Mesodermal cell (in vitro differentiated cells): ENCODE results near the gene POLR1D.
"Not testable (repeated sequence)": the region's sequence is repeated elsewhere in the genome, so short reads cannot be mapped to it uniquely, and the experiment has no call there.

Experiments
- H3K27ac ChIP-seq: 2 replicates; pipeline ENCODE4 v1.7.0; 2013; ENCODE audit warnings: mild to moderate bottlenecking, low read depth, low read length, moderate library complexity; ENCODE audit not compliant: severe bottlenecking
- H3K36me3 ChIP-seq: 2 replicates; pipeline ENCODE4 v1.7.1; 2013; ENCODE audit warnings: mild to moderate bottlenecking, low read length, moderate library complexity; ENCODE audit not compliant: control insufficient read depth, insufficient read depth
- H3K4me1 ChIP-seq: one replicate; pipeline ENCODE4 v1.7.1; 2013; ENCODE audit warnings: mild to moderate bottlenecking, low read length; ENCODE audit not compliant: insufficient read depth, control insufficient read depth, poor library complexity, severe bottlenecking
- H3K4me3 ChIP-seq: 2 replicates; pipeline ENCODE4 v1.7.0; 2013; ENCODE audit warnings: low read length, control low read depth, mild to moderate bottlenecking; ENCODE audit not compliant: insufficient read depth, poor library complexity, severe bottlenecking; ENCODE audit errors: extremely low read depth
- H3K9me3 ChIP-seq: 2 replicates; pipeline ENCODE4 v1.7.1; 2013; ENCODE audit warnings: mild to moderate bottlenecking, low read length, moderate library complexity; ENCODE audit not compliant: control insufficient read depth
- WGBS, 2 experiments: methylation state at CpG; one replicate each; pipeline ENCODE4 v1.1.5; 2013; ENCODE audit warnings: missing lambda C conversion rate in 2 of 2; ENCODE audit not compliant: insufficient coverage in 2 of 2; 5-methylcytosine and 5-hydroxymethylcytosine counted together

Gene POLR1D

DNA sequence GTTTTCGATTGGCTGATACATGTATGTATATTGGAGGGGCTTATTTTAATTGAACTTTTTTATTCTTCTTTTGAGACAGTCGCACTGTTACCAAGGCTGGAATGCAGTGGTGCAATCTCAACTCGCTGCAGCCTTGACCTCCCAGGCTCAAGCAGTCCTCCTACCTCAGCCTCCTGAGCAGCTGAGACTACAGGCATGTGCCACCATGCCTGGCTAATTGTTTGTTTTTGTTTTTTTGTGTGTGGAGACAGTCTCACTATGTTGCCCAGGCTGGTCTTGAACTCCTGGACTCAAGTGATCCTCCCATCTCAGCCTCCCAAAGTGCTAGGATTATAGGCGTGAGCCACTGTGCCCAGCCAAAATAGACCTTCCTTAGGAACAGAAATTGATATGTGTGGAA lies 7.1 kb downstream of the POLR1D start:
- peaks cover 55% of the 10 kb centered on the region for H3K36me3 ChIP-seq
- WGBS, 2 experiments: 90 to 100% methylated on average over 2 to 3 of the region's 4 CpGs
- not testable (repeated sequence) for H3K4me3 ChIP-seq, H3K9me3 ChIP-seq, H3K4me1 ChIP-seq, H3K27ac ChIP-seq

DNA sequence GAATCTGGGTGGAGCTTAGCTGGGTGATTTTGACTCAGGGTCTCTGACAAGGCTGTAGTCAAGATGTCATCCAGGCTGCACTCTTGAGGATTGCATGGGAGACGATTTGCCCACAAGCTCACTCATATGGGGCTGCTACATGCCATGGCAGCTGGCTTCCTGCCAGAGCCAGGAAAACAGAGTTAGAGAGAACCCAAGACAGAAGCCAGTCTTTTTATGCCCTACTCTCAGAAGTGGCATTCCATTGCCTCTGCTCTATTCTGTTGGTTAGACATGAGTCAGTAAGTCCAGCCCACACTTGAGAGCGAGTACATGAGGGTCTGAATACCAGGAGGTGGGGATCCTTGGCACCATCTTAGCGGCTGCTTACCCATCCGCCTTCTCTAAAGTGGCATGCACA lies 9.5 kb downstream of the POLR1D start:
- H3K9me3 ChIP-seq: no peaks in the 10 kb centered on the region
- no peak overlapping the region for H3K27ac ChIP-seq
- 80 to 94% methylated on average over 1 to 2 of the region's 4 CpGs for WGBS, 2 experiments
- H3K4me1 ChIP-seq: no peaks in the 10 kb centered on the region
- H3K36me3 ChIP-seq: peaks cover 44% of the 10 kb centered on the region
- H3K4me3 ChIP-seq: no peak overlapping the region

GRCh38 chr13:27631665-27632064 lies 10.0 kb downstream of the POLR1D start:
- Histone ChIP-seq H3K4me1 (no peaks in the 10 kb centered on the region), H3K36me3 (peaks cover 44% of the 10 kb centered on the region), H3K27ac (no peak overlapping the region), H3K4me3 (no peak overlapping the region), H3K9me3 (no peaks in the 10 kb centered on the region)
- WGBS, 2 experiments: no CpG with 5 or more reads among the region's 2 CpGs

- 100% methylated on average over 1 to 2 of the region's 4 CpGs for WGBS, 2 experiments
- Histone ChIP-seq H3K36me3 (peaks cover 44% of the 10 kb centered on the region), H3K4me1 (no peaks in the 10 kb centered on the region), H3K4me3 (no peak overlapping the region), H3K27ac (no peak overlapping the region), H3K9me3 (no peaks in the 10 kb centered on the region)
These were observed 10.5 kb downstream of the POLR1D start for GRCh38 chr13:27632214-27632613.

GRCh38 chr13:27632648-27633047 lies 11.0 kb downstream of the POLR1D start:
- Histone ChIP-seq H3K36me3 (peaks cover 44% of the 10 kb centered on the region), H3K27ac (no peak overlapping the region), H3K9me3 (no peaks in the 10 kb centered on the region), H3K4me3 (no peak overlapping the region), H3K4me1 (no peaks in the 10 kb centered on the region)
- 86 to 100% methylated on average over 1 of the region's 1 CpG for WGBS, 2 experiments

DNA sequence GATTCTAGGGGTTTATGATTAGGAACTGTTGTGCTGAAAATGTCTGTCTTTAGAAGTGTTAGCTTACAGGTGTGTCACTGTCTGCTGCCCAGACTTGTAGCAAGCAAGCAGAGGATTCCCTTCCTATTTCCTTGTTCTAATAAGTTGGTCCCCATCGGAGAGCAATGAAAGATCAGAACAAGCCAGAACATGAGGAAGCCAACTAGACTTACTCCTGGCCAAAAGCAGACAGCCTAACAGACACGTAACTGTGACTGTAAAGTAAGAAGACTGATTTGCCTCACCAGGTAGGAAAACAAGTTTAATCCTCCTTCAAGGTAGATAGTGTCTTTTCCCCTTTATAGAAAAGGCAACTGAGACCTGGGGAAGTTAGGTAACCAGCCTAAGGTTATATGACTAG lies 12.5 kb downstream of the POLR1D start:
- 83% methylated on average over 2 of the region's 2 CpGs; no CpG with 5 or more reads in 1 of the 2 experiments for WGBS, 2 experiments
- H3K4me3 ChIP-seq: no peak overlapping the region
- no peak overlapping the region for H3K27ac ChIP-seq
- H3K9me3 ChIP-seq: no peaks in the 10 kb centered on the region
- H3K36me3 ChIP-seq: peaks cover 34% of the 10 kb centered on the region
- no peaks in the 10 kb centered on the region for H3K4me1 ChIP-seq

- no peaks in the 10 kb centered on the region for H3K4me1 ChIP-seq
- 87 to 100% methylated on average over 3 of the region's 3 CpGs for WGBS, 2 experiments
- H3K27ac ChIP-seq: no peak overlapping the region
- H3K36me3 ChIP-seq: peaks cover 34% of the 10 kb centered on the region
- no peaks in the 10 kb centered on the region for H3K9me3 ChIP-seq
- no peak overlapping the region for H3K4me3 ChIP-seq
These were observed 13.1 kb downstream of the POLR1D start for GRCh38 chr13:27634791-27635190.

DNA sequence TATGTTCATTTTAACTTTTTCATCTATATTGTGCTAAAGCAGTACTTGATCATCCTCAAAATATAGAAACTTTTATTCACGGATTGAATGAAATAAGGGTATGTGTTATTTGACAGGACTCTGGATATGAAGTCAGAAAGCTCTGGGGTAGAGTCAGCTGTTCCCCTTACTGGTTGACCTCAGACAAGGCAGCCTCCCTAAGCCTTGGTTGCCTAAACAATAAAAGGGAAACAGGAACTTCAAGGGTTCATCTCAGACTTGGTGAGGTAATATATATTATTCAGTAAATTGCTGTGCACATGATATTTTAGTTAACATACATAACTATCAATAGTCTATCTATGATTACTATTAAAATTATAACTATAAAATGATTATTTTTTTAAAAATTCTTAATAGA lies 13.6 kb downstream of the POLR1D start:
- no peaks in the 10 kb centered on the region for H3K9me3 ChIP-seq
- no peak overlapping the region for H3K4me3 ChIP-seq
- no CpG with 5 or more reads among the region's 1 CpG for WGBS, 2 experiments
- H3K4me1 ChIP-seq: no peaks in the 10 kb centered on the region
- H3K36me3 ChIP-seq: peaks cover 34% of the 10 kb centered on the region
- H3K27ac ChIP-seq: no peak overlapping the region

GRCh38 chr13:27636589-27637288 lies 15.0 kb downstream of the POLR1D start:
- H3K27ac ChIP-seq: no peak overlapping the region
- no peak overlapping the region for H3K4me3 ChIP-seq
- peaks cover 24% of the 10 kb centered on the region for H3K36me3 ChIP-seq
- H3K4me1 ChIP-seq: peaks cover 3% of the 10 kb centered on the region
- 94 to 100% methylated on average over 1 to 2 of the region's 6 CpGs for WGBS, 2 experiments
- no peaks in the 10 kb centered on the region for H3K9me3 ChIP-seq

GRCh38 chr13:27637289-27637626 lies 15.6 kb downstream of the POLR1D start:
- Histone ChIP-seq H3K36me3 (peaks cover 19% of the 10 kb centered on the region), H3K4me3 (no peak overlapping the region), H3K9me3 (no peaks in the 10 kb centered on the region), H3K27ac (no peak overlapping the region), H3K4me1 (peaks cover 6% of the 10 kb centered on the region)
- WGBS, 2 experiments: no CpG with 5 or more reads among the region's 1 CpG

DNA sequence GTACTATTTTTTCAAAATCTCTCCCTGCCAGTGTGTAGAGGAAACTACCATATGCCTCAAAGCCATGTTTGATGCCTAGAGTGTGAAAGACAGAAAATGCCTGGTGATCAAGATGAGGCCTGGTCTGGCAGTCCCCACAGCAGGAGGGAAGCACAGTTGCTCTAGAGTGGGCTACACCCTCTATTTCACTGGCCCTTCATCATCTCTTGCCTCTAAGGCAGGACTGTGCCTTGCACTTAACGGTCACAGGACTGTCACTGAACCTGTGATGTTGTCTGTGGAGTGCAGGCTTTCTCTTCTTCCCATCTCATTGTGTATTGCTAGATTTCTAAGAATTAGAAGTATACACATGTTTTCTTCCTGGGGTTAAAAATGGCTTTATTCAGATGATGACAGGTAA lies 16.3 kb downstream of the POLR1D start:
- H3K4me3 ChIP-seq: no peak overlapping the region
- no peaks in the 10 kb centered on the region for H3K9me3 ChIP-seq
- WGBS, 2 experiments: no CpG with 5 or more reads among the region's 1 CpG
- H3K4me1 ChIP-seq: peaks cover 6% of the 10 kb centered on the region
- peaks cover 12% of the 10 kb centered on the region for H3K36me3 ChIP-seq
- H3K27ac ChIP-seq: no peak overlapping the region
